OCI-LY3 (cell line): ENCODE data around the gene UBALD2.
A peak's percentile ranks its signal among the peaks of the same experiment; 100 is the strongest.
"Not testable (repeated sequence)": the region's sequence is repeated elsewhere in the genome, so short reads cannot be mapped to it uniquely, and the experiment has no call there.

Experiments used
- H2AFZ ChIP-seq: fragments of 200-600, 300-600 bp; shearing (Covaris generic); 2 replicates; pipeline ENCODE4 v1.6.0; 2014; ENCODE audit warnings: antibody characterized with exemption, low read depth, low read length
- H3K27ac ChIP-seq: fragments of 200-600, 300-600 bp; sonication (generic); 2 replicates; pipeline ENCODE4 v1.5.1; 2014; ENCODE audit warnings: mild to moderate bottlenecking, low read length, moderate library complexity, mixed read lengths
- H3K27me3 ChIP-seq: fragments of 200-600, 300-600 bp; sonication (generic); 2 replicates; pipeline ENCODE4 v1.6.1; 2014; ENCODE audit warnings: low read depth, low read length, mixed read lengths
- H3K36me3 ChIP-seq: fragments of 200-600, 300-600 bp; sonication (generic); replicated peaks from 2 replicates; pipeline ENCODE3; 2014; ENCODE audit warnings: low read depth, low read length, mixed read lengths
- H3K4me1 ChIP-seq: fragments of 300-600, 200-600 bp; sonication (generic); 2 replicates; pipeline ENCODE4 v1.6.1; 2014; ENCODE audit warnings: low read length, mixed read lengths
- H3K4me2 ChIP-seq: fragments of 200-600, 300-600 bp; sonication (generic); 2 replicates; pipeline ENCODE4 v1.6.1; 2014; ENCODE audit warnings: low read length, mixed read lengths
- H3K4me3 ChIP-seq: fragments of 300-600, 200-600 bp; sonication (generic); 2 replicates; pipeline ENCODE4 v1.5.1; 2014; ENCODE audit warnings: antibody characterized with exemption, mild to moderate bottlenecking, low read length, moderate library complexity
- H3K79me2 ChIP-seq: fragments of 300-600, 200-600 bp; shearing (Covaris generic); 2 replicates; pipeline ENCODE4 v1.6.1; 2014; ENCODE audit warnings: mild to moderate bottlenecking, low read length, mixed read lengths
- H3K9ac ChIP-seq: fragments of 300-600, 200-600 bp; shearing (Covaris generic); 2 replicates; pipeline ENCODE4 v1.6.0; 2014; ENCODE audit warnings: mild to moderate bottlenecking, low read length, moderate library complexity
- H3K9me3 ChIP-seq: fragments of 200-600, 300-600 bp; shearing (Covaris generic); 2 replicates; pipeline ENCODE4 v1.6.1; 2014; ENCODE audit warnings: low read length, mixed read lengths; ENCODE audit not compliant: insufficient read depth
- H4K20me1 ChIP-seq: fragments of 200-600, 300-600 bp; sonication (generic); 2 replicates; pipeline ENCODE4 v1.6.1; 2016; ENCODE audit warnings: low read length, mixed read lengths; ENCODE audit not compliant: insufficient read depth
- CTCF ChIP-seq: fragments of 200-600, 300-600 bp; sonication (generic); IDR thresholded peaks from 2 replicates; pipeline ENCODE4 v1.5.1; 2014; ENCODE audit warnings: antibody characterized with exemption, low read length, low read depth
- EZH2phosphoT487 ChIP-seq: fragments of 200-600 bp; shearing (Covaris generic); IDR thresholded peaks from 2 replicates; pipeline ENCODE4 v1.6.1; 2018; ENCODE audit warnings: antibody characterized with exemption, mixed run types, low read depth

The UBALD2 gene

GRCh38 chr17:76251478-76252039 lies 13.6 kb upstream of the UBALD2 start:
- TF ChIP-seq CTCF (no peak), EZH2phosphoT487 (no peak)
- Histone ChIP-seq H3K4me2 (peak overlapping the region; percentile 42), H4K20me1 (no peaks in the 10 kb centered on the region), H3K36me3 (no peaks in the 10 kb centered on the region), H3K4me3 (no peak overlapping the region), H3K9ac (no peak overlapping the region), H3K4me1 (peaks cover 27% of the 10 kb centered on the region), H3K27me3 (no peaks in the 10 kb centered on the region), H3K79me2 (no peaks in the 10 kb centered on the region), H2AFZ (peak overlapping the region; percentile 63; the same call in 1 of the 2 replicates), H3K9me3 (no peaks in the 10 kb centered on the region), H3K27ac (no peak overlapping the region)

GRCh38 chr17:76252040-76252954 lies 12.9 kb upstream of the UBALD2 start:
- H3K4me1 ChIP-seq, result peaks cover 20% of the 10 kb centered on the region
- no peak overlapping the region for H3K27ac ChIP-seq
- H4K20me1 ChIP-seq, result no peaks in the 10 kb centered on the region
- H3K9ac ChIP-seq, result no peak overlapping the region
- no peaks in the 10 kb centered on the region for H3K36me3 ChIP-seq
- no peak overlapping the region for H3K4me3 ChIP-seq
- H3K27me3 ChIP-seq, result no peaks in the 10 kb centered on the region
- H3K79me2 ChIP-seq, result no peaks in the 10 kb centered on the region
- peak overlapping the region; percentile 42 for H3K4me2 ChIP-seq
- H3K9me3 ChIP-seq, result no peaks in the 10 kb centered on the region
- H2AFZ ChIP-seq, result peak overlapping the region; percentile 63
- no peak for TF ChIP-seq EZH2phosphoT487
- TF ChIP-seq CTCF, result no peak

- H3K4me2 ChIP-seq, H3K9me3 ChIP-seq, H2AFZ ChIP-seq, H3K9ac ChIP-seq, H3K27me3 ChIP-seq, H3K4me3 ChIP-seq, H3K27ac ChIP-seq, H3K36me3 ChIP-seq, H4K20me1 ChIP-seq, H3K79me2 ChIP-seq: not testable (repeated sequence)
- H3K4me1 ChIP-seq, result peaks cover 12% of the 10 kb centered on the region
Observed at GRCh38 chr17:76252967-76253766, 12.0 kb upstream of the UBALD2 start.

DNA sequence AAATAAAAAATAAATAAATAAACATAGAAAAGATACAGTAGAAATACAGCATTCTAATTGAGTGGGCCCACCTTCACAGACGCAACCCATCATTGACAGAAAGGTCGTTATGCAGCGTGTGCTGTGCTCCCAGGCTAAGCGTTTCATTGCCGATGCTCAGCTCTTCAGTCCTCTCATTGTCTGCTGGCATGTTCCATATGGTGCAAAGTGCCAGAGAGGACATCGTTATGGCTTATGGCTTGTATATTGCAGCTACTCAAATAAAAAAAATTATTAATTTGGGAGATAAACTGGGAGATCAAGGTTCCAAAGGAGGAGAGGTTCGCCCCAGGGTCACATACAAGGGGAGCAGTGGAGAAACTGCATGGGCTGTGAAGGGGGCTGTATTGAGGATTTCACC lies 11.3 kb upstream of the UBALD2 start:
- Histone ChIP-seq H3K79me2 (no peaks in the 10 kb centered on the region), H3K4me1 (peaks cover 7% of the 10 kb centered on the region)
- TF ChIP-seq EZH2phosphoT487 (no peak), CTCF (no peak)

More for the DNA sequence above, 11.3 kb upstream of the UBALD2 start:
- H2AFZ ChIP-seq, result no peak overlapping the region
- H3K27ac ChIP-seq, result no peak overlapping the region
- no peaks in the 10 kb centered on the region for H3K9me3 ChIP-seq
- no peaks in the 10 kb centered on the region for H3K36me3 ChIP-seq
- no peak overlapping the region for H3K9ac ChIP-seq
- H3K27me3 ChIP-seq, result no peaks in the 10 kb centered on the region
- no peaks in the 10 kb centered on the region for H4K20me1 ChIP-seq
- no peak overlapping the region for H3K4me3 ChIP-seq
- H3K4me2 ChIP-seq, result no peak overlapping the region
